Keratinocyte (primary cell): ENCODE measurements around the gene CDH13.

Experiments used
- EZH2 ChIP-seq: IDR thresholded peaks from one replicate; pipeline ENCODE4 v1.6.1; 2012; ENCODE audit warnings: inconsistent platforms, mild to moderate bottlenecking, low read length, moderate library complexity
- TF ChIP-seq, protein P1 (sequence below), 3 experiments: IDR thresholded peaks in 1 of 3; conservative IDR thresholded peaks in 1 of 3; optimal IDR thresholded peaks in 1 of 3; 2 replicates in 2 of 3; 3 replicates in 1 of 3; pipeline versions ENCODE3 to v1.5.1; 2011; ENCODE audit warnings: low read length in 3 of 3, mild to moderate bottlenecking in 3 of 3, moderate library complexity in 2 of 3, control low read depth in 1 of 3, inconsistent platforms in 1 of 3; ENCODE audit not compliant: insufficient read depth in 2 of 3; ENCODE audit errors: extremely low read depth in 1 of 3

DNA sequence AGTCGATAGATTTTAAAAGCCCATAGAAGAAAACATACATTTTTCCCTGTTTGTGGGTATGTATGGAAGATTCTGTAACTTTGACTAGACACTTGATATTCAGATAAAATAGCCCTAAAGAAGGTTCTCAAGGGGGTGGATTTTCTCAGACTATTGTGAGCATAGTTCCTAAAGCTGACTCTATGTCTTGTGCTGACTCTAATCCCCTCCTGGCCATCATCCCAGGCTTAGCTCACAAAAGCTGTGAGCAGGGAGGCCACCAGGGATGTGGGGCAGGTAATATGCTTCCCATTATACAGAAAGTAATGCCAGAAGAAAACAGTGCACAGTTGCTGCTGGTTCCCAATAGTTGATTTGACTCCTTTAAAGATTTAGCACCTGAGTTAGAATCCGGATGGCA, 32.0 kb downstream of the CDH13 start:
- TF ChIP-seq, protein P1, sequence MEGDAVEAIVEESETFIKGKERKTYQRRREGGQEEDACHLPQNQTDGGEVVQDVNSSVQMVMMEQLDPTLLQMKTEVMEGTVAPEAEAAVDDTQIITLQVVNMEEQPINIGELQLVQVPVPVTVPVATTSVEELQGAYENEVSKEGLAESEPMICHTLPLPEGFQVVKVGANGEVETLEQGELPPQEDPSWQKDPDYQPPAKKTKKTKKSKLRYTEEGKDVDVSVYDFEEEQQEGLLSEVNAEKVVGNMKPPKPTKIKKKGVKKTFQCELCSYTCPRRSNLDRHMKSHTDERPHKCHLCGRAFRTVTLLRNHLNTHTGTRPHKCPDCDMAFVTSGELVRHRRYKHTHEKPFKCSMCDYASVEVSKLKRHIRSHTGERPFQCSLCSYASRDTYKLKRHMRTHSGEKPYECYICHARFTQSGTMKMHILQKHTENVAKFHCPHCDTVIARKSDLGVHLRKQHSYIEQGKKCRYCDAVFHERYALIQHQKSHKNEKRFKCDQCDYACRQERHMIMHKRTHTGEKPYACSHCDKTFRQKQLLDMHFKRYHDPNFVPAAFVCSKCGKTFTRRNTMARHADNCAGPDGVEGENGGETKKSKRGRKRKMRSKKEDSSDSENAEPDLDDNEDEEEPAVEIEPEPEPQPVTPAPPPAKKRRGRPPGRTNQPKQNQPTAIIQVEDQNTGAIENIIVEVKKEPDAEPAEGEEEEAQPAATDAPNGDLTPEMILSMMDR (optimal IDR thresholded peaks at IDR 0.05 in 1 of 3, IDR thresholded peaks at IDR 0.05 in 1 of 3, conservative IDR thresholded peaks at IDR 0.05 in 1 of 3; ENCODE audit: extremely low read depth in 1 of 3, insufficient read depth in 2 of 3, low read length in 3 of 3) = no peak
- no peak for TF ChIP-seq EZH2
